ENCODE data around the gene DCPS.

DCPS gene

DNA sequence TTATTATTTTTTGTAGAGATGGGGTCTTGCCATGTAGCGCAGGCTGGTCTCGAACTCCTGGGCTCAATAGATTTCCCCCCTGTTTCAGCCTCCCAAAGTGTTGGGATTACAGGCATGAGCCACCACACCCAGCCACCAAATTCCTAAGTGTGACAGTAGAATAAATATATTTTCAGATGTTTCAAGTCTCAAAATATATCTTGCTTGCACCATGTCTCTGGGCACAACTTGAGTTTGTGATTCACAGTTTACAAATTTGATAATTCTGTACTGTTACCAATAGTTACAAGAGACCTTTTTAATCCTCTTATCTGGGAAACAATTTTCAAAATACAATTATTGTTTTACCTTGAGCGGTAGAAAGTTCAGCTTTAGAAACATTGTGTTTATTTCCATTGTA, 19.1 kb downstream of the DCPS start:
- TF ChIP-seq SIN3A (IDR thresholded peaks at IDR 0.05; ENCODE audit: borderline replicate concordance, insufficient read depth, low read length) (no peak), REST (IDR thresholded peaks at IDR 0.05; ENCODE audit: insufficient read depth in 1 of 2, low read depth in 2 of 2, low read length in 2 of 2) (no peak), TAF1 (IDR thresholded peaks at IDR 0.05; ENCODE audit: borderline replicate concordance, insufficient read depth, low read length) (no peak), POLR2AphosphoS5 (IDR thresholded peaks at IDR 0.05; ENCODE audit: low read depth, low read length) (no peak), FOXP2 (optimal IDR thresholded peaks at IDR 0.05; ENCODE audit: borderline replicate concordance, extremely low read depth, extremely low read length, insufficient read depth) (no peak)

GRCh38 chr11:126327281-126328000, 23.6 kb downstream of the DCPS start:
- TF ChIP-seq SIN3A (IDR thresholded peaks at IDR 0.05; ENCODE audit: borderline replicate concordance, insufficient read depth, low read length), result no peak
- no peak for TF ChIP-seq TAF1 (IDR thresholded peaks at IDR 0.05; ENCODE audit: borderline replicate concordance, insufficient read depth, low read length)
- no peak for TF ChIP-seq FOXP2 (optimal IDR thresholded peaks at IDR 0.05; ENCODE audit: borderline replicate concordance, extremely low read depth, extremely low read length, insufficient read depth)
- no peak for TF ChIP-seq POLR2AphosphoS5 (IDR thresholded peaks at IDR 0.05; ENCODE audit: low read depth, low read length)
- TF ChIP-seq REST (IDR thresholded peaks at IDR 0.05; ENCODE audit: insufficient read depth in 1 of 2, low read depth in 2 of 2, low read length in 2 of 2), result no peak

- no peak for TF ChIP-seq POLR2AphosphoS5 (IDR thresholded peaks at IDR 0.05; ENCODE audit: low read depth, low read length)
These were observed 24.1 kb downstream of the DCPS start for GRCh38 chr11:126328001-126328390.

- no peak for TF ChIP-seq SIN3A (IDR thresholded peaks at IDR 0.05; ENCODE audit: borderline replicate concordance, insufficient read depth, low read length)
- TF ChIP-seq TAF1 (IDR thresholded peaks at IDR 0.05; ENCODE audit: borderline replicate concordance, insufficient read depth, low read length), result no peak
- TF ChIP-seq REST (IDR thresholded peaks at IDR 0.05; ENCODE audit: insufficient read depth in 1 of 2, low read depth in 2 of 2, low read length in 2 of 2), result no peak
- TF ChIP-seq FOXP2 (optimal IDR thresholded peaks at IDR 0.05; ENCODE audit: borderline replicate concordance, extremely low read depth, extremely low read length, insufficient read depth), result no peak
- TF ChIP-seq POLR2AphosphoS5 (IDR thresholded peaks at IDR 0.05; ENCODE audit: low read depth, low read length), result no peak
These were observed 24.6 kb downstream of the DCPS start for GRCh38 chr11:126328444-126328843.

- TF ChIP-seq FOXP2 (optimal IDR thresholded peaks at IDR 0.05; ENCODE audit: borderline replicate concordance, extremely low read depth, extremely low read length, insufficient read depth) (no peak), SIN3A (IDR thresholded peaks at IDR 0.05; ENCODE audit: borderline replicate concordance, insufficient read depth, low read length) (no peak)
These were observed 25.2 kb downstream of the DCPS start for GRCh38 chr11:126328938-126329643.

DNA sequence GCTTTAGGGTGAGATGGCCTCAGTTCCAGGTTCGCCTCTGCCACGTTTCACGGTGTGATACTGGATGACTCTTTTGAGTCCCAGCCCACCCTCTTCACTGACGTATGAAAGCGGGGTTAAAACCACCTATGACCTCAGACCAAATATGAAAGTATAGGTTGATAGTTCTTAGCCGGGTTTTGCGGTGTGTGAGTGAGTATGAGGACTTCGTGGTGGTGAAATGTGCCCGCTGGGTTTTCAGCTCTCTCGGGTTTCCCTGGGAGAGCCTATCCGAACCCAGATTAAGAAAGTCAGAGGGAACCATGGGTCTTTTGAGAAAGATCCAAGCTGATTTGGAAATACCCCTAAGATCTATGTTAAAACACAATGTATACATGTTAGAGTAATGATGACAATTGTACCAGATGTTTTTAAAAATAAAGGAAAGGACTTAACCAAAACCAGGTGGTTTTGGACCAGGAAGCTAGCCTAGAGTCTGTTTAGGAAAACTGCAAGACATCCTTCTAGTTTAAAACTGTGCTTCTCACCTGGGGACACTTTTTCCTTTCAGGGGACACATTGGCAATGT, 25.9 kb downstream of the DCPS start:
- TF ChIP-seq REST (IDR thresholded peaks at IDR 0.05; ENCODE audit: insufficient read depth in 1 of 2, low read depth in 2 of 2, low read length in 2 of 2), result no peak
- no peak for TF ChIP-seq TAF1 (IDR thresholded peaks at IDR 0.05; ENCODE audit: borderline replicate concordance, insufficient read depth, low read length)
- no peak for TF ChIP-seq SIN3A (IDR thresholded peaks at IDR 0.05; ENCODE audit: borderline replicate concordance, insufficient read depth, low read length)

All from PFSK-1 (cell line).